ENCODE measurements around the gene LOX. TPM values are rescaled to one million over a fixed set of nuclear protein-coding genes. Genes with fewer than 3 reads are reported as not detected.

The LOX gene
- total and polyA plus RNA-seq, 2 experiments from 2014 or later, result 1.5 to 1.8 TPM

- TF ChIP-seq, protein P1, sequence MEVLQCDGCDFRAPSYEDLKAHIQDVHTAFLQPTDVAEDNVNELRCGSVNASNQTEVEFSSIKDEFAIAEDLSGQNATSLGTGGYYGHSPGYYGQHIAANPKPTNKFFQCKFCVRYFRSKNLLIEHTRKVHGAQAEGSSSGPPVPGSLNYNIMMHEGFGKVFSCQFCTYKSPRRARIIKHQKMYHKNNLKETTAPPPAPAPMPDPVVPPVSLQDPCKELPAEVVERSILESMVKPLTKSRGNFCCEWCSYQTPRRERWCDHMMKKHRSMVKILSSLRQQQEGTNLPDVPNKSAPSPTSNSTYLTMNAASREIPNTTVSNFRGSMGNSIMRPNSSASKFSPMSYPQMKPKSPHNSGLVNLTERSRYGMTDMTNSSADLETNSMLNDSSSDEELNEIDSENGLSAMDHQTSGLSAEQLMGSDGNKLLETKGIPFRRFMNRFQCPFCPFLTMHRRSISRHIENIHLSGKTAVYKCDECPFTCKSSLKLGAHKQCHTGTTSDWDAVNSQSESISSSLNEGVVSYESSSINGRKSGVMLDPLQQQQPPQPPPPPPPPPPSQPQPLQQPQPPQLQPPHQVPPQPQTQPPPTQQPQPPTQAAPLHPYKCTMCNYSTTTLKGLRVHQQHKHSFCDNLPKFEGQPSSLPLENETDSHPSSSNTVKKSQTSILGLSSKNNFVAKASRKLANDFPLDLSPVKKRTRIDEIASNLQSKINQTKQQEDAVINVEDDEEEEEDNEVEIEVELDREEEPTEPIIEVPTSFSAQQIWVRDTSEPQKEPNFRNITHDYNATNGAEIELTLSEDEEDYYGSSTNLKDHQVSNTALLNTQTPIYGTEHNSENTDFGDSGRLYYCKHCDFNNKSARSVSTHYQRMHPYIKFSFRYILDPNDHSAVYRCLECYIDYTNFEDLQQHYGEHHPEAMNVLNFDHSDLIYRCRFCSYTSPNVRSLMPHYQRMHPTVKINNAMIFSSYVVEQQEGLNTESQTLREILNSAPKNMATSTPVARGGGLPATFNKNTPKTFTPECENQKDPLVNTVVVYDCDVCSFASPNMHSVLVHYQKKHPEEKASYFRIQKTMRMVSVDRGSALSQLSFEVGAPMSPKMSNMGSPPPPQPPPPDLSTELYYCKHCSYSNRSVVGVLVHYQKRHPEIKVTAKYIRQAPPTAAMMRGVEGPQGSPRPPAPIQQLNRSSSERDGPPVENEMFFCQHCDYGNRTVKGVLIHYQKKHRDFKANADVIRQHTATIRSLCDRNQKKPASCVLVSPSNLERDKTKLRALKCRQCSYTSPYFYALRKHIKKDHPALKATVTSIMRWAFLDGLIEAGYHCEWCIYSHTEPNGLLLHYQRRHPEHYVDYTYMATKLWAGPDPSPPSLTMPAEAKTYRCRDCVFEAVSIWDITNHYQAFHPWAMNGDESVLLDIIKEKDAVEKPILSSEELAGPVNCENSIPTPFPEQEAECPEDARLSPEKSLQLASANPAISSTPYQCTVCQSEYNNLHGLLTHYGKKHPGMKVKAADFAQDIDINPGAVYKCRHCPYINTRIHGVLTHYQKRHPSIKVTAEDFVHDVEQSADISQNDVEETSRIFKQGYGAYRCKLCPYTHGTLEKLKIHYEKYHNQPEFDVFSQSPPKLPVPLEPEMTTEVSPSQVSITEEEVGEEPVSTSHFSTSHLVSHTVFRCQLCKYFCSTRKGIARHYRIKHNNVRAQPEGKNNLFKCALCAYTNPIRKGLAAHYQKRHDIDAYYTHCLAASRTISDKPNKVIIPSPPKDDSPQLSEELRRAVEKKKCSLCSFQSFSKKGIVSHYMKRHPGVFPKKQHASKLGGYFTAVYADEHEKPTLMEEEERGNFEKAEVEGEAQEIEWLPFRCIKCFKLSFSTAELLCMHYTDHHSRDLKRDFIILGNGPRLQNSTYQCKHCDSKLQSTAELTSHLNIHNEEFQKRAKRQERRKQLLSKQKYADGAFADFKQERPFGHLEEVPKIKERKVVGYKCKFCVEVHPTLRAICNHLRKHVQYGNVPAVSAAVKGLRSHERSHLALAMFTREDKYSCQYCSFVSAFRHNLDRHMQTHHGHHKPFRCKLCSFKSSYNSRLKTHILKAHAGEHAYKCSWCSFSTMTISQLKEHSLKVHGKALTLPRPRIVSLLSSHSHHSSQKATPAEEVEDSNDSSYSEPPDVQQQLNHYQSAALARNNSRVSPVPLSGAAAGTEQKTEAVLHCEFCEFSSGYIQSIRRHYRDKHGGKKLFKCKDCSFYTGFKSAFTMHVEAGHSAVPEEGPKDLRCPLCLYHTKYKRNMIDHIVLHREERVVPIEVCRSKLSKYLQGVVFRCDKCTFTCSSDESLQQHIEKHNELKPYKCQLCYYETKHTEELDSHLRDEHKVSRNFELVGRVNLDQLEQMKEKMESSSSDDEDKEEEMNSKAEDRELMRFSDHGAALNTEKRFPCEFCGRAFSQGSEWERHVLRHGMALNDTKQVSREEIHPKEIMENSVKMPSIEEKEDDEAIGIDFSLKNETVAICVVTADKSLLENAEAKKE (CRISPR knock-in tag; IDR thresholded peaks at IDR 0.05), result no peak
- no peak for TF ChIP-seq EZH2phosphoT487 (IDR thresholded peaks at IDR 0.05; ENCODE audit: unreplicated experiment)
- TF ChIP-seq CREB1 (CRISPR knock-in tag; IDR thresholded peaks at IDR 0.05; ENCODE audit: low read depth), result no peak
- TF ChIP-seq NANOG (IDR thresholded peaks at IDR 0.05; ENCODE audit: borderline replicate concordance), result no peak
- no peak for TF ChIP-seq ZNF331 (CRISPR knock-in tag; IDR thresholded peaks at IDR 0.05; ENCODE audit: low read depth)
- no peak for TF ChIP-seq STAT1 (IDR thresholded peaks at IDR 0.05; ENCODE audit: unreplicated experiment)
These were observed 10.7 kb downstream of the LOX start (continued) for GRCh38 chr5:122067390-122067789.

GRCh38 chr5:122064992-122065391 is 13.1 kb downstream of the LOX start:
- Mint-ChIP-seq H3K4me1 (peaks cover 7% of the 10 kb centered on the region), H3K36me3 (ENCODE audit: low read depth) (no peaks in the 10 kb centered on the region), H3K4me3 (no peak overlapping the region), H3K9me3 (no peaks in the 10 kb centered on the region), H3K27ac (no peak overlapping the region), H3K27me3 (ENCODE audit: insufficient read depth, low read depth, poor library complexity) (peaks cover 2% of the 10 kb centered on the region)
- TF ChIP-seq CREB1 (CRISPR knock-in tag; IDR thresholded peaks at IDR 0.05; ENCODE audit: low read depth), result no peak
- no peak for TF ChIP-seq CTCF (conservative IDR thresholded peaks at IDR 0.05; ENCODE audit: low read depth in 2 of 2)
- no peak for TF ChIP-seq ZNF114 (CRISPR knock-in tag; IDR thresholded peaks at IDR 0.05)
- TF ChIP-seq ETS1 (IDR thresholded peaks at IDR 0.05), result no peak
- TF ChIP-seq REST (IDR thresholded peaks at IDR 0.05; ENCODE audit: unreplicated experiment), result no peak
- no peak for TF ChIP-seq JUNB (IDR thresholded peaks at IDR 0.05; ENCODE audit: unreplicated experiment)
- no peak for TF ChIP-seq EZH2 (IDR thresholded peaks at IDR 0.05; ENCODE audit: low read depth, unreplicated experiment)
- no peak for TF ChIP-seq ZNF331 (CRISPR knock-in tag; IDR thresholded peaks at IDR 0.05; ENCODE audit: low read depth)
- no peak for TF ChIP-seq STAT1 (IDR thresholded peaks at IDR 0.05; ENCODE audit: unreplicated experiment)
- DNase-seq (ENCODE audit: low spot score) (no peak), ATAC-seq (no peak)
- H3K9me2 ChIP-seq (ENCODE audit: insufficient read depth), result no peaks in the 10 kb centered on the region
- H2AFZ ChIP-seq, result no peak overlapping the region
- H3F3A ChIP-seq (replicated peaks; ENCODE audit: low read depth), result no peaks in the 10 kb centered on the region
- H3K4me3 ChIP-seq, result no peak overlapping the region
- H3K4me1 ChIP-seq (ENCODE audit: insufficient read depth), result no peaks in the 10 kb centered on the region
- H3K4me2 ChIP-seq, result no peak overlapping the region
- no peaks in the 10 kb centered on the region for H3K36me3 ChIP-seq (ENCODE audit: insufficient read depth)
- H3K27ac ChIP-seq (ENCODE audit: low read depth), result no peak overlapping the region
- H4K20me1 ChIP-seq (replicated peaks; ENCODE audit: insufficient read depth), result no peaks in the 10 kb centered on the region
- no peaks in the 10 kb centered on the region for H3K79me2 ChIP-seq (replicated peaks; ENCODE audit: insufficient read depth)
- no peaks in the 10 kb centered on the region for H3K27me3 ChIP-seq (ENCODE audit: insufficient read depth)

Measured in GM23338 (cell line).